H1 (cell line): Measurements from ENCODE around the gene IKZF3. TPM values are rescaled to one million over a fixed set of nuclear protein-coding genes. Genes with fewer than 3 reads are reported as not detected.
"Not testable (repeated sequence)": the region's sequence is repeated elsewhere in the genome, so short reads cannot be mapped to it uniquely, and the experiment has no call there.

ENCODE experiments used
- CTCF ChIA-PET: fragments of 300-600 bp; sonication (Branson Sonifier 250); formaldehyde crosslinking; loops from one replicate; lab custom pipeline; 2021; ENCODE audit not compliant: partially characterized antibody; lab: Charles Lee
- POLR2A ChIA-PET: fragments of 300-600 bp; sonication (Branson Sonifier 250); formaldehyde crosslinking; loops from one replicate; lab custom pipeline; 2021; ENCODE audit warnings: inconsistent platforms; ENCODE audit not compliant: partially characterized antibody; lab: Charles Lee
- DNase-seq, 2 experiments: peaks; one replicate each; pipeline versions ENCODE4 v3.0.0 to v3.0.0-alpha.2; 2010 to 2022; ENCODE audit warnings: low spot score in 2 of 2, low read depth in 1 of 2, mixed read lengths in 1 of 2
- FAIRE-seq: peaks from 2 replicates; lab custom pipeline; 2011; peaks lifted over from hg19 to GRCh38; lab: Jason Lieb, UNC
- H2AFZ ChIP-seq: 2 replicates; pipeline ENCODE4 v1.8.1; 2012; ENCODE audit warnings: low read length, inconsistent platforms
- H2AK5ac ChIP-seq: 2 replicates; pipeline ENCODE4 v1.6.1; 2013; ENCODE audit warnings: low read depth, low read length
- H2BK120ac ChIP-seq: replicated peaks from 2 replicates; pipeline ENCODE3; 2013; ENCODE audit warnings: low read depth, low read length, inconsistent platforms
- H2BK12ac ChIP-seq: 2 replicates; pipeline ENCODE4 v1.6.1; 2013; ENCODE audit warnings: low read depth, low read length
- H2BK15ac ChIP-seq: 2 replicates; pipeline ENCODE4 v1.6.1; 2013; ENCODE audit warnings: low read length
- H2BK20ac ChIP-seq: 2 replicates; pipeline ENCODE4 v1.6.1; 2013; ENCODE audit warnings: low read length
- H2BK5ac ChIP-seq: 2 replicates; pipeline ENCODE4 v1.6.1; 2013; ENCODE audit warnings: low read depth, low read length
- H3K14ac ChIP-seq: 2 replicates; pipeline ENCODE4 v1.6.1; 2013; ENCODE audit warnings: inconsistent platforms; ENCODE audit not compliant: insufficient read length
- H3K18ac ChIP-seq: 2 replicates; pipeline ENCODE4 v1.6.1; 2013; ENCODE audit warnings: low read length; ENCODE audit errors: extremely low read depth
- H3K23ac ChIP-seq: 2 replicates; pipeline ENCODE4 v1.6.1; 2013; ENCODE audit warnings: inconsistent platforms; ENCODE audit not compliant: insufficient read length
- H3K23me2 ChIP-seq: 2 replicates; pipeline ENCODE4 v1.6.1; 2013; ENCODE audit warnings: low read depth, low read length
- H3K27ac ChIP-seq: 2 replicates; pipeline ENCODE4 v1.6.1; 2011; ENCODE audit warnings: low read depth, low read length, inconsistent platforms
- H3K27me3 ChIP-seq, 4 experiments: replicated peaks in 1 of 4; 1 replicate in 1 of 4; 2 replicates in 3 of 4; pipeline versions ENCODE4 v1.6.1 to v1.8.1; 2011 to 2013; ENCODE audit warnings: low read length in 3 of 4, mild to moderate bottlenecking in 3 of 4, inconsistent platforms in 2 of 4, mixed read lengths in 2 of 4, moderate library complexity in 1 of 4; ENCODE audit not compliant: control insufficient read depth in 3 of 4, insufficient read depth in 3 of 4; ENCODE audit errors: extremely low read depth in 1 of 4
- H3K36me3 ChIP-seq, 4 experiments: 2 replicates each; pipeline versions ENCODE4 v1.6.1 to v1.8.1; 2011 to 2013; ENCODE audit warnings: mild to moderate bottlenecking in 4 of 4, low read length in 3 of 4, moderate library complexity in 2 of 4, control low read depth in 1 of 4, inconsistent platforms in 1 of 4; ENCODE audit not compliant: insufficient read depth in 4 of 4, control insufficient read depth in 2 of 4
- H3K4ac ChIP-seq: replicated peaks from 2 replicates; pipeline ENCODE3; 2013; ENCODE audit warnings: low read length, low read depth, mixed read lengths, inconsistent platforms; ENCODE audit not compliant: insufficient read length
- H3K4me1 ChIP-seq, 4 experiments: replicated peaks in 1 of 4; 1 replicate in 1 of 4; 2 replicates in 3 of 4; pipeline versions ENCODE4 v1.6.1 to v1.8.1; 2011 to 2013; ENCODE audit warnings: low read length in 3 of 4, inconsistent platforms in 2 of 4, mixed read lengths in 1 of 4; ENCODE audit not compliant: insufficient read depth in 4 of 4, control insufficient read depth in 3 of 4
- H3K4me2 ChIP-seq, 2 experiments: 2 replicates each; pipeline versions ENCODE4 v1.6.1 to v1.8.1; 2011 to 2013; ENCODE audit warnings: low read depth in 2 of 2, low read length in 2 of 2, control low read depth in 1 of 2, inconsistent platforms in 1 of 2, mild to moderate bottlenecking in 1 of 2; ENCODE audit not compliant: insufficient read depth in 1 of 2
- H3K4me3 ChIP-seq, 4 experiments: fragments of 200-600, 300-600 bp in 1 of 4; sonication (generic), shearing (Covaris generic), sonication (Bioruptor Twin) in 1 of 4; 2 replicates each; pipeline versions ENCODE4 v1.5.1 to v1.8.1; 2011 to 2016; ENCODE audit warnings: low read length in 4 of 4, low read depth in 3 of 4, control low read depth in 2 of 4, inconsistent platforms in 2 of 4, mild to moderate bottlenecking in 2 of 4, mixed read lengths in 1 of 4, moderate library complexity in 1 of 4; ENCODE audit not compliant: insufficient read depth in 2 of 4; ENCODE audit errors: extremely low read depth in 1 of 4
- H3K56ac ChIP-seq: replicated peaks from 2 replicates; pipeline ENCODE3; 2013; ENCODE audit warnings: low read depth, mild to moderate bottlenecking, mixed read lengths, low read length, inconsistent platforms; ENCODE audit not compliant: insufficient read length
- H3K79me1 ChIP-seq: 2 replicates; pipeline ENCODE4 v1.6.1; 2013; ENCODE audit warnings: low read depth, low read length, control low read depth
- H3K79me2 ChIP-seq, 2 experiments: 2 replicates each; pipeline versions ENCODE4 v1.6.1 to v1.8.1; 2012 to 2013; ENCODE audit warnings: low read length in 2 of 2, mild to moderate bottlenecking in 2 of 2, inconsistent platforms in 1 of 2; ENCODE audit not compliant: insufficient read depth in 2 of 2, control insufficient read depth in 1 of 2
- H3K9ac ChIP-seq, 4 experiments: replicated peaks in 1 of 4; 1 replicate in 1 of 4; 2 replicates in 3 of 4; pipeline versions ENCODE4 v1.6.1 to v1.8.1; 2011 to 2013; ENCODE audit warnings: low read depth in 3 of 4, low read length in 3 of 4, control low read depth in 2 of 4, mild to moderate bottlenecking in 2 of 4, moderate library complexity in 2 of 4, inconsistent platforms in 1 of 4; ENCODE audit errors: extremely low read depth in 1 of 4
- H3K9me3 ChIP-seq, 2 experiments: 2 replicates each; pipeline versions ENCODE4 v1.6.1 to v1.8.1; 2012 to 2013; ENCODE audit warnings: mild to moderate bottlenecking in 2 of 2, moderate library complexity in 2 of 2, control low read depth in 1 of 2, inconsistent platforms in 1 of 2, low read depth in 1 of 2, low read length in 1 of 2, mixed read lengths in 1 of 2; ENCODE audit not compliant: insufficient read depth in 2 of 2
- H4K20me1 ChIP-seq, 2 experiments: replicated peaks in 1 of 2; 2 replicates each; pipeline versions ENCODE3 to v1.8.1; 2011 to 2013; ENCODE audit warnings: inconsistent platforms in 2 of 2, low read length in 2 of 2, mild to moderate bottlenecking in 1 of 2; ENCODE audit not compliant: insufficient read depth in 2 of 2, control insufficient read depth in 1 of 2
- H4K5ac ChIP-seq: 2 replicates; pipeline ENCODE4 v1.6.1; 2013; ENCODE audit warnings: low read length, low read depth, mixed read lengths, inconsistent platforms; ENCODE audit not compliant: insufficient read length
- H4K8ac ChIP-seq: 2 replicates; pipeline ENCODE4 v1.8.0; 2013; ENCODE audit warnings: mild to moderate bottlenecking, moderate library complexity, low read length, inconsistent platforms; ENCODE audit not compliant: insufficient read depth; ENCODE audit errors: extremely low read depth
- H4K91ac ChIP-seq: replicated peaks from 2 replicates; pipeline ENCODE3; 2013; ENCODE audit warnings: low read length, mixed read lengths, inconsistent platforms; ENCODE audit not compliant: insufficient read length
- WGBS, 2 experiments: shearing (Covaris generic) in 1 of 2; methylation state at CpG; one replicate each; pipeline versions ENCODE4 v1.1.6 to v1.1.7; 2013 to 2015; ENCODE audit warnings: low lambda C conversion rate in 2 of 2, mixed read lengths in 2 of 2, inconsistent platforms in 1 of 2, low coverage in 1 of 2, missing lambda C conversion rate in 1 of 2; ENCODE audit not compliant: insufficient replicate concordance in 2 of 2, insufficient coverage in 1 of 2, insufficient read length in 1 of 2; ENCODE audit errors: extremely low coverage in 1 of 2, missing lambda C conversion rate in 1 of 2; 5-methylcytosine and 5-hydroxymethylcytosine counted together
- polyA plus RNA-seq, 7 experiments: library from polyadenylated mRNA; depleted of rRNA in 3 of 7; stranded (reverse) in 5 of 7; unstranded in 2 of 7; fragments of >200 nt in 5 of 7; fragments of 200-250 nt in 2 of 7; gene quantifications; 1 replicate in 5 of 7; 2 replicates in 1 of 7; 4 replicates in 1 of 7; pipeline versions ENCODE4 v1.2.1 to v1.2.3, GENCODE V29; 2011 to 2013; ENCODE audit warnings: missing spikeins in 2 of 7, mixed read lengths in 2 of 7
- total RNA-seq: library from RNA; stranded (reverse); fragmentation: NEBNext Ultra II Directional; extraction: Animal tissue kit (Norgen Biotek cat#: 25700); gene quantifications from 2 replicates; pipeline ENCODE4 v1.2.1, GENCODE V29; 2021

The IKZF3 gene
- total and polyA plus RNA-seq, 2 of the 8 experiments (the other 6 are each of a cell fraction or from before 2014, with no cell fraction given), result 0.23 to 0.56 TPM

DNA sequence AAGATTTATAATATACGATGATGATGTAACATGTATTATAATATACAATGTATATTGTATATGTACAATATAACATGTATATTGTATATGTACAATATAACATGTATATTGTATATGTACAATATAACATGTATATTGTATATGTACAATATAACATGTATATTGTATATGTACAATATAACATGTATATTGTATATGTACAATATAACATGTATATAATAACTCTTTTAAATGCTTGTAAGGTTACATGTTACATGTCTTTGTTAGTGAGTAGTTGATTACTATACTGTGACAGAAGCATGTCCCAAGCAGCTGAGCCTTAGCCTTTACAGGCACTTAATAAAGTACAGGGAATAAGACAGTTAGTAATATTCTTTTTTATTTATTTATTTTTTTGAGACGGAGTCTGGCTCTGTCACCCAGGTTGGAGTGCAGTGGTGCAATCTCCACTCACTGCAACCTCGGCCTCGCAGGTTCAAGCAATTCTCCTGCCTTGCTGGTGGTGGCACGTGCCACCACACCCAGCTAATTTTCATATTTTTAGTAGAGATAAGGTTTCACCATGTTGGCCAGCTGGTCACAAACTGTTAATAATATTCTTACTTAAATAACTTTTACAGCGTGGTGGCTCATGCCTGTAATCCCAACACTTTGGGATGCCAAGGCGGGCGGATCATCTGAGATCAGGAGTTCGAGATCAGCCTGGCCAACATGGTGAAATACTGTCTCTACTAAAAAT lies 8.0 kb downstream of the IKZF3 start:
- H2BK120ac ChIP-seq, H4K20me1 ChIP-seq, H2BK12ac ChIP-seq, H3K4me1 ChIP-seq, H3K23ac ChIP-seq, H3K27me3 ChIP-seq, H3K14ac ChIP-seq, H3K79me1 ChIP-seq, H3K23me2 ChIP-seq, H3K18ac ChIP-seq, H2BK20ac ChIP-seq, H4K91ac ChIP-seq, H3K27ac ChIP-seq, H3K4me3 ChIP-seq, H3K9me3 ChIP-seq, H4K5ac ChIP-seq, H2BK15ac ChIP-seq, POLR2A ChIA-PET, H3K4me2 ChIP-seq, H3K9ac ChIP-seq, H2AK5ac ChIP-seq, CTCF ChIA-PET, H3K36me3 ChIP-seq, H3K79me2 ChIP-seq, DNase-seq, H4K8ac ChIP-seq, H3K4ac ChIP-seq, H2AFZ ChIP-seq, H2BK5ac ChIP-seq, FAIRE-seq, H3K56ac ChIP-seq: not testable (repeated sequence)
- 96% methylated on average over 9 of the region's 9 CpGs; no CpG with 5 or more reads in 1 of the 2 experiments for WGBS, 2 experiments
